Activated CD4-positive, alpha-beta T cell treated with anti-CD3 and anti-CD28 coated beads for 4 hours (primary cell): ENCODE results near the gene ZNF724.
"Not testable (repeated sequence)": the region's sequence is repeated elsewhere in the genome, so short reads cannot be mapped to it uniquely, and the experiment has no call there.

Experiments
- DNase-seq, 2 donors: peaks; one replicate each; pipeline ENCODE4 v3.0.0-alpha.2; 2020

The ZNF724 gene

GRCh38 chr19:23249911-23250649, at the start of gene ZNF724:
ZNF724 (minus strand) TSS chr19:23250394; CDS start chr19:23250242, 152 bp downstream.
- DNase-seq = peak; percentile 79 to 81

DNA sequence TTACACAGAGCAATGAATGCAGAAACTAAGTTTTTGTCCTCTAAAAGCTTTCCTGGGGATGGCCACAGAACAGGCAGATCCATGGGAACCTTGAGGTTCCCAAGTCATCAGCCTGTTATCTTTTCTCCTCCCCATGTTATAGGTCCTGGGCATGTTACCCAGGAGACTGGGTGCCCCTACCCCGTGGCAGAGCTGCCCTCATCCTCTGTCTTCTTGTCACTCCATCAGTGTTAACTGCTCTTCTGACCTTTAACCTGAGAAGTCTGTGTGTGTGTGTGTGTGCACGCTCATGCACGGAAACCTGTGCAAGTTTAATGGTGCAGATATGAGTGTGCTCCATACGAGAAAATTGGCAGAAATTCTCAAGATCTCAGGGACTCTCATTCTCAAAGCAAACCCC, 43.9 kb upstream of the ZNF724 start:
- DNase-seq = no peak

- DNase-seq = not testable (repeated sequence)
These were observed 39.8 kb upstream of the ZNF724 start for GRCh38 chr19:23289966-23290365.

DNA sequence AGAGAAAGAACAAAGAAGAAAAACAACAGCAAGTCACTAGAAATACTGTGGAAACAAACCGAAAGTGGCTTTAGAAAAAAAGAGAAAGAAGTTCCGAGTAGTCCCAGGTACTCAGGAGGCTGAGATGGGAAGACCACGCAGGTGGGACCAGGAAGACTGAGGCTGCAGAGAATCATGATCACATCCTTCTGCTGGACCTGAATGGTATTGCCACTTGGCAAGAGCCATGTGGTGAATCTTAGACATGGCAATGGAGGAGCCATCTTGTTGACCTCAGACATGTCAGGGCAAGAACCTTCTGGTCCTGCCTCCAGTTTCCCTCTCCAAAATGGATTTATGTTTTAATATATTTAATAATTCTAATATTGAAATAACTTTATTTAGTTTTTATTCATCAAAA, 37.4 kb upstream of the ZNF724 start:
- DNase-seq = no peak

- no peak for DNase-seq
These were observed 36.3 kb upstream of the ZNF724 start for GRCh38 chr19:23286477-23286876.

DNA sequence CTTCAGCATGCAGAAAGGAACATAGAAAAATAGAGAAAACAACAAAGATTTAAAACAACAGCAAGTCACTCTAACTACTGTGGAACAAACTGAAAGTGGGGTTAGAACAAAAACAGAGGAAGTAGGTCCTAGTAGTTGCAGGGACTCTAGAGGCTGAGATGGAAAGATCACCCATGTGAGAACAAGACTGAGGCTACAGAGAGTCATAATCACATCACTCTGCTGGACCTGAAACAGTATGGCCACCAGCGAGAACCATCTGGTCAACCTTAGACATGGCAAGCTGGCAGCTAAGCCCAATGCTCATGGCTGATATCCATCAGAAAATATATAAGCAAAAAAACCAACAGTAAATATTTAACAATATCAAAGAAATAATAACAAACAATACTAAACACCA, 35.8 kb upstream of the ZNF724 start:
- no peak for DNase-seq

- DNase-seq = not testable (repeated sequence)
These were observed 35.1 kb upstream of the ZNF724 start for GRCh38 chr19:23285326-23285725.

GRCh38 chr19:23283925-23284324, 33.7 kb upstream of the ZNF724 start:
- DNase-seq = peak; percentile 50 to 72

DNA sequence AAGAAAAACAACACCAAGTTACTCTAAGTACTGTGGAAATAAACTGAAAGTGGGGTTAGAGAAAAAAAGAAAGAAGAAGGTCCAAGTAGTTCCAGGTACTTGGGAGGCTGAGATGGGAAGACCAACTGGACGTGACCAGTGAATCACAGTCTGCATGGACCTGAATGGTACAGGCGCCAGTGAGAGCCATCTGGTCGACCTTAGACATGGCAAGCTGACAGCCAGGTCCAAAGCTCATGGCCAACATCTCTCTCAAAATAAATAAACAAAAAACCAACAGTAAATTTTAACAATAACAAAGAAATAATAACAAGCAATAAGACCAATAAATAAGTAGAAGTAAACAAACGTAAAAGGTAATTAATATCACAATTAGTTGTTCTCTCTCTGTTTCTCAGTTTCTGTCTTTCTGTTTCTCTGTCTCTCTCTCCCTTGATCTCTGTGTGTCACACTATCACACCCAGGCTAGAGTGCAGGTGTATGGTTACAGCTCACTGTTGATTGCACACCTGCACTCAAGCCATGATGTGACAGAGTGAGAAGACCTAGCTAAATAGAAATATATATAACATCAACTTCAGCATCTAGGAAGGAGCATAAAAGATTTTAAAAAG, 31.6 kb upstream of the ZNF724 start:
- no peak for DNase-seq

DNA sequence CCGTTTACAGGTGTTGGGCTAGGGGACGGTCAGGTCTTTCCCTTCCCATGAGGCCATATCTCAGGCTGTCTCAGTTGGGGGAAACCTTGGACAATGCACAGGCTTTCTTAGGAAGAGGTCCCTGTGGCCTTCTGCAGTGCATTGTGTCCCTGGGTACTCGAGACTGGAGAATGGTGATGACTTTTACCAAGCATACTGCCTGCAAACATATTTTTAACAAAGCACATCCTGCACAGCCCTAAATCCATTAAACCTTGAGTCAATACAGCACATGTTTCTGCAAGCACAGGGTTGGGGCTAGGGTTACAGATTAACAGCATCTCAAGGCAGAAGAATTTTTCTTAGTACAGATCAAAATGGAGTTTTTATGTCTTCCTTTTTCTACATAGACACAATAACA, 27.9 kb upstream of the ZNF724 start:
- DNase-seq = not testable (repeated sequence)

- DNase-seq = peak; percentile 83 to 91
These were observed 23.6 kb upstream of the ZNF724 start for GRCh38 chr19:23273590-23274412.

DNA sequence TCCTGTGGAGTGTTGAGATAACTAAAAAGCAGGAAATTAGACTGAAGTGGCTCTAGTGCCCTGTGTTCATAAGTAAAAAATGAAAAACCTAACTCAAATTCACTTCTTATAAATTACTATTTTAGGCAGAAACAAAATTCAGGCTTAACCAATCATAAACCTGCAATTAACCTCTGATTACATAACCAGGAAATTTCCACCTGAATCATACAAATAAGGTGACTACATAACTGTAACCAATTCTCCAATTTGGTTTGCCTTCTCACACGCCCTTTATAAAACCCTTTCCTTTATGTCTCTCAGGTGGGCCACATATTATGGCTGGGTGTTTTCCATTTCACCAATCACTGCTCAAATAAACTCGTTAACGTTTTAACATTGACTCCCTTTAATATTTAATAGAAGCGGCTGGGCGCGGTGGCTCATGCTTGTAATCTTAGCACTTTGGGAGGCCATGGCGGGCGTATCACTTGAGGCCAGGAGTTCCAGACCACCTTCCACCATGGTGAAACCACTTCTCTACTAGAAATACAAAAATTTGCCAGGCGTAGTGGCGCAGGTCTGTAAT, 22.9 kb upstream of the ZNF724 start:
- peak; percentile 10 to 14 for DNase-seq

DNA sequence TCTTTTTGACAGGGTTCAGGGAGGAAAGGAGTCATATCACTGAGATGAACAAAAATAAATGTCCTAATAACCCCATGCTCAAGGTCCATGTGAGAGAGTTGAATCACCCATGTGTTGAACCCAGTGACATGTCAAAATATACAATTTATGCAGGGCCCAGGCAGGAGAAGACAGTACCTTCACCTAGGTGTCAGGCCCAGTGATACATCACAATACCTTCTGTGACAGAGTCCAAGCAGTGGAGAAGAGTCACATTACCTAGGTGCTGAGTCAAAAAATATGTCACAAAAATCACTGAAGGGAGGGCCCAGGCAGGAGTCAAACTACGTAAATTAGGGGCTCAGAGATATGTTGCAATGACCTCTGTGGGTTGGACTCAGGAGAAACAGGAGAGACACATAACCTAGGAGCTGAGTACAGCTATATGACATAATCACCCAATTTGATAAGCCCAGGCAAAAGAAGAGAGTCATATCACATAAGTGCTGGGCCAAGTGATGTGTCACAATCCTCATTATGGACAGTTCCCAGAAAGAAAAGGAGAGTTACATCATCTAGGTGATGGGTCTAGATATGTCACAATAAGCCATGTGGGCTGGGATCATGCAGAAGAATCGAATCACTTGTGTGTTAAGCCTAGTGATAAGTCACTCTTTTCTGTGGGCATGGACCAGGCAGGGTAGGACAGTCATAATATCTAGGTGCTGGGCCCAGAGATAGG, 13.8 kb upstream of the ZNF724 start:
- no peak for DNase-seq

GRCh38 chr19:23263396-23263795, 13.2 kb upstream of the ZNF724 start:
- no peak for DNase-seq

- no peak for DNase-seq
These were observed 12.7 kb upstream of the ZNF724 start for GRCh38 chr19:23262920-23263319.

DNA sequence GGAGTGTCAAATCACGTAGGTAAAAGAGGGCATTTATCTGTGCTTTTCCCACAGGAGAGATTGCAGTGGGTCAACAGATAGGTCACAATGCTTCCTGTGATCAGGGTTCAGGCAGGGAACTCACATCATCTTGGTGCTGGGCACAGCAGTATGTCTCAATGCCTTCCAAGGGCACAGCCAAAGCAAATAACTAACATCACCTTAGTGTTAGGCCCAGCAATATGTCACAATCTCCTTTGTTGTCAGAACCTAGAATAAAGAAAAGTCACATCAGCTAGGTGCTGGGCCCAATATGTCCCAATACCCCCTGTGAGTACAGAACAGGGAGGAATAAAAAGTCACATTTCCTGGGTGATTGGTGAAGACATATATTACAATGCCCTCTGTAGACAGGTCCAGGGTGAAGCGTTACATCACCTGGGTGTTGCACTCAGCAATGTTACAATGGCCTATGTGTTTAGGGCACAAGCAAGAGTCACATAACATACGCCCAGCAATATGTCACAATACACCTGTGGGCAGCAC, 11.4 kb upstream of the ZNF724 start:
- DNase-seq = no peak

DNA sequence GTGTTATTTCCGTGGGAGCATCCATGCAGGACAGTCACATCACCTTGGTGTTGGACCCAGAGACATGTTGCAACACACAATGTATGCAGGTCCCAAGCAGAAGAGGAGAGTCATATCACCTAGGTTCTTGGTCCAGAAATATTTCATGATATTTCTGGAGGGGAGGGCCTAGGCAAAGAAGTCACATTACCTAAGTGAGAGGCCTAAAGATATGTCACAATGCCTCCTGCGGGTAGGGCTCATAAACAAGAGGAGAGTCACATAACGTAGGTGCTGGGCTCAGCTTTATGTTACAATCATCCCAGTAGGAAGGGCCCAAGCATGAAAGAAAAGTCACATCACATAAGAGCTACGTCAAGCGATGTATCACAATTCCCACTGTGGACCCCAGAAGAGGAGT, 10.8 kb upstream of the ZNF724 start:
- DNase-seq = no peak

GRCh38 chr19:23259961-23260360, 9.8 kb upstream of the ZNF724 start:
- no peak for DNase-seq

GRCh38 chr19:23255700-23256099, 5.5 kb upstream of the ZNF724 start:
- no peak for DNase-seq

- no peak for DNase-seq
These were observed 4.1 kb upstream of the ZNF724 start for GRCh38 chr19:23254141-23254910.

- not testable (repeated sequence) for DNase-seq
These were observed 3.1 kb upstream of the ZNF724 start for GRCh38 chr19:23253256-23253655.

DNA sequence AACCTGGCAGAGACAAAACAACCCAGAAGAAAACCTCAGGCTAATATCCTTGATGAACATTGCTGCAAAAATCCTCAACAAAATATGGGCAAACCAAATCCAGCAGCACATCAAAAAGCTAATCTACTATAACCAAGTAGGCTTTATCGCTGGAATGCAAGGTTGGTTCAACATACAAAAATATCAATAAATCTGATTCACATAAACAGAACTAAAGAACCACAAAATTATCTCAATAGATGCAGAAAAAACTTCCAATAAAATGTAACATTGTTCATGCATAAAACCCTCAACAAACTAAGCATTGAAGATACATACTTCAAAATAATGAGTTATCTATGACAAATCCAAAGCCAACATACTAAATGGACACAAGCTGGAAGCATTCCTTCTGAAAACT, 8.8 kb downstream of the ZNF724 start:
- DNase-seq = no peak
